Epithelial cell of esophagus (primary cell): ENCODE measurements around the gene ERFE.

Experiments used
- DNase-seq: peaks from one replicate; pipeline ENCODE4 v3.0.0; 2010; ENCODE audit warnings: low read depth
- H3K4me3 ChIP-seq: 2 replicates; pipeline ENCODE4 v1.5.1; 2011; ENCODE audit warnings: mild to moderate bottlenecking, low read length, control low read depth
- CTCF ChIP-seq: IDR thresholded peaks from 2 replicates; pipeline ENCODE4 v1.5.1; 2011; ENCODE audit warnings: low read depth, mild to moderate bottlenecking, low read length, control low read depth, inconsistent platforms; ENCODE audit not compliant: insufficient read depth; ENCODE audit errors: missing control alignments

ERFE gene

GRCh38 chr2:238123218-238123971 is 35.4 kb upstream of the ERFE start:
- DNase-seq, result no peak
- H3K4me3 ChIP-seq, result no peak overlapping the region
- TF ChIP-seq CTCF, result no peak

- TF ChIP-seq CTCF, result no peak
These were observed 34.7 kb upstream of the ERFE start for GRCh38 chr2:238123991-238124470.

GRCh38 chr2:238124488-238125126 is 34.2 kb upstream of the ERFE start:
- no peak for TF ChIP-seq CTCF
- no peak for DNase-seq
- H3K4me3 ChIP-seq, result no peak overlapping the region

More at GRCh38 chr2:238123991-238124470, 34.7 kb upstream of the ERFE start:
- DNase-seq, result no peak
- H3K4me3 ChIP-seq, result no peak overlapping the region

- no peak for TF ChIP-seq CTCF
- H3K4me3 ChIP-seq, result no peak overlapping the region
- DNase-seq, result no peak
These were observed 33.5 kb upstream of the ERFE start for GRCh38 chr2:238125127-238125885.

GRCh38 chr2:238126338-238126737 is 32.4 kb upstream of the ERFE start:
- TF ChIP-seq CTCF, result no peak
- no peak for DNase-seq

GRCh38 chr2:238126775-238127164 is 32.0 kb upstream of the ERFE start:
- H3K4me3 ChIP-seq, result no peak overlapping the region
- no peak for DNase-seq
- no peak for TF ChIP-seq CTCF

More at GRCh38 chr2:238126338-238126737, 32.4 kb upstream of the ERFE start:
- H3K4me3 ChIP-seq, result no peak overlapping the region
